HG02970 (cell line): Measurements from ENCODE around the gene DHRSX.
"Not testable (repeated sequence)": the region's sequence is repeated elsewhere in the genome, so short reads cannot be mapped to it uniquely, and the experiment has no call there.

Experiments used
- ATAC-seq: cut with Tn5 transposase; IDR thresholded peaks from one replicate; pipeline ENCODE4 v1.9.1; 2021; ENCODE audit warnings: mild to moderate bottlenecking, moderate library complexity, moderate number of reproducible peaks; ENCODE audit not compliant: unreplicated experiment, low FRiP score

The DHRSX gene

GRCh38 chrX:2499507-2499906, 1.3 kb downstream of the DHRSX start:
- no peak for ATAC-seq

- no peak for ATAC-seq
Measured at GRCh38 chrX:2498781-2499302, 1.9 kb downstream of the DHRSX start.

- no peak for ATAC-seq
Measured at GRCh38 chrX:2497961-2498780, 2.6 kb downstream of the DHRSX start.

- ATAC-seq: no peak
Measured at GRCh38 chrX:2495595-2495994, 5.2 kb downstream of the DHRSX start.

- ATAC-seq: no peak
Measured at GRCh38 chrX:2492531-2493218, 8.1 kb downstream of the DHRSX start.

GRCh38 chrX:2490634-2491033, 10.1 kb downstream of the DHRSX start:
- ATAC-seq: no peak

GRCh38 chrX:2489446-2490445, 11.0 kb downstream of the DHRSX start:
- ATAC-seq: no peak

- ATAC-seq: no peak
Measured at GRCh38 chrX:2488621-2489285, 12.0 kb downstream of the DHRSX start.

- ATAC-seq: no peak
Measured at GRCh38 chrX:2487366-2487765, 13.4 kb downstream of the DHRSX start.

- ATAC-seq: no peak
Measured at GRCh38 chrX:2486476-2487133, 14.2 kb downstream of the DHRSX start.

- ATAC-seq: no peak
Measured at GRCh38 chrX:2485789-2486345, 14.9 kb downstream of the DHRSX start.

- ATAC-seq: no peak
Measured at GRCh38 chrX:2484721-2485648, 15.8 kb downstream of the DHRSX start.

- no peak for ATAC-seq
Measured at GRCh38 chrX:2484256-2484655, 16.5 kb downstream of the DHRSX start.

GRCh38 chrX:2483398-2484060, 17.2 kb downstream of the DHRSX start:
- ATAC-seq: no peak

- ATAC-seq: not testable (repeated sequence)
Measured at GRCh38 chrX:2481597-2481996, 19.2 kb downstream of the DHRSX start.

- not testable (repeated sequence) for ATAC-seq
Measured at GRCh38 chrX:2479982-2480381, 20.8 kb downstream of the DHRSX start.

GRCh38 chrX:2479420-2479780, 21.4 kb downstream of the DHRSX start:
- no peak for ATAC-seq
